Body of pancreas (tissue), 4 donors: ENCODE data around the gene YWHAG. TPM values are rescaled to one million over a fixed set of nuclear protein-coding genes. Genes with fewer than 3 reads are reported as not detected.
A peak's percentile ranks its signal among the peaks of the same experiment; 100 is the strongest.
"Not testable (repeated sequence)": the region's sequence is repeated elsewhere in the genome, so short reads cannot be mapped to it uniquely, and the experiment has no call there.

Experiments
- ATAC-seq: fragments of 150-250 bp; one replicate; pipeline ENCODE4 v1.9.1; 2016
- DNase-seq, 4 donors: peaks; one replicate each; pipeline ENCODE4 v3.0.0-alpha.2; 2019
- H3K27ac ChIP-seq, 4 donors: fragments of 200-600 bp; sonication (generic); 1 replicate in 3 of 4; 2 replicates in 1 of 4; pipeline versions ENCODE4 v1.5.1 to v1.6.1; 2016 to 2019; ENCODE audit warnings: mild to moderate bottlenecking in 1 of 4, mixed read lengths in 1 of 4, moderate library complexity in 1 of 4
- H3K27me3 ChIP-seq, 2 donors: fragments of 200-600 bp; sonication (generic); one replicate each; pipeline ENCODE4 v1.6.0; 2016; ENCODE audit warnings: mild to moderate bottlenecking in 1 of 2
- H3K36me3 ChIP-seq, 2 donors: fragments of 200-600 bp; sonication (generic); replicated peaks in 1 of 2; 2 replicates each; pipeline ENCODE4 v1.5.1; 2016; ENCODE audit warnings: low read depth in 2 of 2; ENCODE audit not compliant: insufficient read depth in 1 of 2
- H3K4me1 ChIP-seq: fragments of 200-600 bp; sonication (generic); one replicate; pipeline ENCODE4 v1.6.0; 2016
- H3K4me3 ChIP-seq, 2 donors: fragments of 200-600 bp; sonication (generic); 1 replicate in 1 of 2; 2 replicates in 1 of 2; pipeline ENCODE4 v1.5.1; 2016 to 2019
- H3K9me3 ChIP-seq, 3 donors: fragments of 200-600 bp; sonication (generic); 1 replicate in 2 of 3; 2 replicates in 1 of 3; pipeline ENCODE4 v1.5.1; 2016
- CTCF ChIP-seq, 7 experiments: fragments of 450-650 bp in 4 of 7; fragments of 200-600 bp in 3 of 7; sonication (generic) in 3 of 7; IDR thresholded peaks; one replicate each; pipeline ENCODE4 v1.5.1; 2016 to 2019; ENCODE audit warnings: antibody characterized with exemption in 7 of 7
- POLR2A ChIP-seq, 3 donors: fragments of 450-650 bp; IDR thresholded peaks; one replicate each; pipeline ENCODE4 v1.6.1; 2016; ENCODE audit warnings: antibody characterized with exemption in 3 of 3, mild to moderate bottlenecking in 2 of 3
- WGBS, 2 donors: methylation state at CpG; one replicate each; pipeline ENCODE4 v1.1.5; 2017; 5-methylcytosine and 5-hydroxymethylcytosine counted together
- intact Hi-C: fragments of 100-400 bp; cut with DNase I; formaldehyde crosslinking; loops from one replicate; pipeline ENCODE4 v1.15.1; 2023
- total RNA-seq, 2 donors: library from RNA; depleted of rRNA; stranded (reverse); fragments of >200 nt; gene quantifications; one replicate each; pipeline ENCODE4 v1.1.0, GENCODE V29; 2016

The YWHAG gene
- total RNA-seq, 2 donors from 2014 or later = 24.1 to 60.0 TPM

- H3K27ac ChIP-seq = peak overlapping the region in 1 of 4 donors; percentile 35
- no peak for ATAC-seq
- WGBS, 2 donors = 79 to 88% methylated on average over 10 of the region's 10 CpGs
These were observed 45.1 kb upstream of the YWHAG start for GRCh38 chr7:76403780-76404494.

GRCh38 chr7:76403097-76403496 is 44.3 kb upstream of the YWHAG start:
- peak in 1 of 4 donors; percentile 37 for DNase-seq
- H3K4me3 ChIP-seq, ATAC-seq, intact Hi-C loops, H3K36me3 ChIP-seq, H3K4me1 ChIP-seq, H3K27me3 ChIP-seq, H3K9me3 ChIP-seq: not testable (repeated sequence)
- WGBS, 2 donors = 78 to 83% methylated on average over 8 of the region's 8 CpGs
- H3K27ac ChIP-seq = peak overlapping the region in 1 of 4 donors; percentile 35

More at GRCh38 chr7:76403780-76404494, 45.1 kb upstream of the YWHAG start:
- Histone ChIP-seq H3K4me3 (no peak overlapping the region), H3K27me3 (no peaks in the 10 kb centered on the region), H3K36me3 (no peaks in the 10 kb centered on the region), H3K4me1 (no peaks in the 10 kb centered on the region), H3K9me3 (no peaks in the 10 kb centered on the region)
- intact Hi-C loops = no loop called here
- DNase-seq = peak in 1 of 4 donors; percentile 34
- TF ChIP-seq POLR2A (IDR thresholded peaks at IDR 0.05) (no peak), CTCF (IDR thresholded peaks at IDR 0.05) (no peak)

GRCh38 chr7:76400248-76400647 is 41.5 kb upstream of the YWHAG start:
- DNase-seq = no peak
- intact Hi-C loops = no loop called here
- TF ChIP-seq POLR2A (IDR thresholded peaks at IDR 0.05) (no peak), CTCF (IDR thresholded peaks at IDR 0.05) (no peak)
- H3K27me3 ChIP-seq = no peaks in the 10 kb centered on the region
- H3K4me1 ChIP-seq = peaks cover 16% of the 10 kb centered on the region
- no peak overlapping the region for H3K27ac ChIP-seq
- WGBS, 2 donors = 86 to 89% methylated on average over 7 to 16 of the region's 23 CpGs
- no peaks in the 10 kb centered on the region for H3K9me3 ChIP-seq
- H3K36me3 ChIP-seq = no peaks in the 10 kb centered on the region
- no peak overlapping the region for H3K4me3 ChIP-seq
- ATAC-seq = no peak

- intact Hi-C loops = no loop called here
- no peaks in the 10 kb centered on the region for H3K9me3 ChIP-seq
- ATAC-seq (peak; percentile 36), DNase-seq (peak; percentile 79 to 87 (median 86))
- H3K27me3 ChIP-seq = no peaks in the 10 kb centered on the region
- peak overlapping the region in 1 of 2 donors; percentile 33 for H3K4me3 ChIP-seq
- H3K27ac ChIP-seq = no peak overlapping the region
- peaks cover 28% of the 10 kb centered on the region for H3K4me1 ChIP-seq
- TF ChIP-seq CTCF (IDR thresholded peaks at IDR 0.05) (no peak), POLR2A (IDR thresholded peaks at IDR 0.05) (peak in 2 of 3 donors; percentile 28 to 30)
- 11 to 73% methylated on average over 3 to 45 of the region's 45 CpGs for WGBS, 2 donors
- no peaks in the 10 kb centered on the region for H3K36me3 ChIP-seq
These were observed 38.8 kb upstream of the YWHAG start for GRCh38 chr7:76397409-76398183.

GRCh38 chr7:76396864-76397263 is 38.1 kb upstream of the YWHAG start:
- intact Hi-C loops = no loop called here
- H3K27ac ChIP-seq = no peak overlapping the region

More at GRCh38 chr7:76396864-76397263, 38.1 kb upstream of the YWHAG start:
- Histone ChIP-seq H3K4me1 (peaks cover 35% of the 10 kb centered on the region), H3K27me3 (no peaks in the 10 kb centered on the region), H3K4me3 (no peak overlapping the region), H3K36me3 (no peaks in the 10 kb centered on the region), H3K9me3 (no peaks in the 10 kb centered on the region)
- TF ChIP-seq POLR2A (IDR thresholded peaks at IDR 0.05) (no peak), CTCF (IDR thresholded peaks at IDR 0.05) (no peak)
- no peak for DNase-seq
- no peak for ATAC-seq
- WGBS, 2 donors = 46 to 62% methylated on average over 8 of the region's 8 CpGs
